Activated CD4-positive, alpha-beta T cell treated with anti-CD3 and anti-CD28 coated beads, Interleukin-2, amount 50 U/mL, for 16 hours (primary cell): ENCODE measurements around the gene KCNN3.

ENCODE experiments used
- DNase-seq: peaks from one replicate; pipeline ENCODE4 v3.0.0-alpha.2; 2020

Gene KCNN3

GRCh38 chr1:154812877-154813276 is 57.2 kb downstream of the KCNN3 start:
- no peak for DNase-seq

GRCh38 chr1:154810571-154810970 is 59.5 kb downstream of the KCNN3 start:
- no peak for DNase-seq

GRCh38 chr1:154809436-154810413 is 60.4 kb downstream of the KCNN3 start:
- no peak for DNase-seq

GRCh38 chr1:154808909-154809262 is 61.2 kb downstream of the KCNN3 start:
- DNase-seq, result no peak

GRCh38 chr1:154808261-154808908 is 61.7 kb downstream of the KCNN3 start:
- DNase-seq, result no peak

- DNase-seq, result no peak
Observed at GRCh38 chr1:154807048-154807591, 63.0 kb downstream of the KCNN3 start.

- DNase-seq, result no peak
Observed at GRCh38 chr1:154806333-154806732, 63.7 kb downstream of the KCNN3 start.

GRCh38 chr1:154802982-154803920 is 66.8 kb downstream of the KCNN3 start:
- no peak for DNase-seq

GRCh38 chr1:154802336-154802969 is 67.6 kb downstream of the KCNN3 start:
- DNase-seq, result no peak

GRCh38 chr1:154801234-154802011 is 68.7 kb downstream of the KCNN3 start:
- DNase-seq, result no peak

- DNase-seq, result no peak
Observed at GRCh38 chr1:154799188-154799587, 70.9 kb downstream of the KCNN3 start.

- no peak for DNase-seq
Observed at GRCh38 chr1:154798645-154799044, 71.4 kb downstream of the KCNN3 start.

- no peak for DNase-seq
Observed at GRCh38 chr1:154797175-154797574, 72.9 kb downstream of the KCNN3 start.

GRCh38 chr1:154796303-154796892 is 73.7 kb downstream of the KCNN3 start:
- no peak for DNase-seq

- no peak for DNase-seq
Observed at GRCh38 chr1:154794608-154795007, 75.5 kb downstream of the KCNN3 start.

GRCh38 chr1:154793685-154794084 is 76.4 kb downstream of the KCNN3 start:
- no peak for DNase-seq

GRCh38 chr1:154792899-154793298 is 77.2 kb downstream of the KCNN3 start:
- no peak for DNase-seq

- peak; percentile 79 for DNase-seq
Observed at GRCh38 chr1:154791292-154792166, 78.6 kb downstream of the KCNN3 start.

GRCh38 chr1:154788886-154789285 is 81.2 kb downstream of the KCNN3 start:
- DNase-seq, result no peak
